ENCODE measurements around the gene SLC29A1.

DNA sequence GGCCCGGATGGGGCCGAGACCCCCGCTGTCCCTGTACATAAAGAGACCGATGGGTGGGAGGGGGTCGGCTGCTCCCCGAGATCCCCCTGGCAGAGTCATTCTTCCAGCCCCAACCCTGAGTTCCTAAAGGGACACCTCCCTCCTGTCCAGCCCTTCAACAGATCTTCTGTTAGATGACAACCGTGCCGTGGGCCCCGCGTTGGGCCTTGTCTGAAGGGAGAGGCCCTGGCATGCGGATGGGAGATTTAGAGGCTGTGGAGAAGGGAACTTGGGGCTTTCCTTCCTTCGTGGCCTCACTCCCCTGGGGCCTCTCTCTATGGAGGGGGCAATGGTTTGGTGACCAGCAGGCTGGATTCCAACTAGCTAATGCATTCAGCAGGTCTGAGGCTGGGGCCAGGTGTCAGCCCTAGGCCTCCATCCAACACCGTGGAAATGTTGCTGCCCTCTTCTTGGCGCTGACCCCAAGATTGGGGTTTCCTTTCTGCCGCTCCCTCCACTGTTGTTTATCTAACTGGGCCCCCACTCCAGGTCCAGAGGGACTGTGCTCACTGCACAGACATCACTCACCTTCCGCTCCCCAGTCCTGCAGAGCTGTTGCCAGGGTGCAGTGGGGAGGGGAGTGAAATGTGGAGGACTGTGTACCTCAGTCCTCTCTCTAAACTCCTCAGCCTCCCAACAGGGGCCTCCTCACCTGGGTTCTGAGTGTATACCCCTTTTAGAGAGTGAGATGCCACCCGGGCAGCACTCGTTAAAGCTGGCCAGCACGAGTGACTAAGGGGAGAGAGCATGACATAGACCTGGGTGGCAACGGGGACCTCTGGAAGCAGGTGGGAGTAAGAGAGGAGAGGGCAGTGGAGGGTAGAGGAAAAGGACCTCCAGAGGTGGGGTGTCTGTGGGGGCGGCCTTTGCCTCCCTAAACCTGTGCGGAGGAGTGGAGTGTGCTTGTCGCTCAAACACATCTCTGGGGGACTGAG, 53.6 kb downstream of the SLC29A1 start:
- TF ChIP-seq CTCF (conservative IDR thresholded peaks at IDR 0.05; ENCODE audit: low read depth, low read length) (no peak), EZH2 (IDR thresholded peaks at IDR 0.05; ENCODE audit: low read length, unreplicated experiment) (no peak), EZH2phosphoT487 (IDR thresholded peaks at IDR 0.05; ENCODE audit: borderline replicate concordance, low read length) (no peak)
